Measurements from ENCODE around the gene SMYD4. TPM values are rescaled to one million over a fixed set of nuclear protein-coding genes. Genes with fewer than 3 reads are reported as not detected.

SMYD4 gene
- total and polyA plus RNA-seq, 2 experiments from 2014 or later, result 17.0 to 21.9 TPM

DNA sequence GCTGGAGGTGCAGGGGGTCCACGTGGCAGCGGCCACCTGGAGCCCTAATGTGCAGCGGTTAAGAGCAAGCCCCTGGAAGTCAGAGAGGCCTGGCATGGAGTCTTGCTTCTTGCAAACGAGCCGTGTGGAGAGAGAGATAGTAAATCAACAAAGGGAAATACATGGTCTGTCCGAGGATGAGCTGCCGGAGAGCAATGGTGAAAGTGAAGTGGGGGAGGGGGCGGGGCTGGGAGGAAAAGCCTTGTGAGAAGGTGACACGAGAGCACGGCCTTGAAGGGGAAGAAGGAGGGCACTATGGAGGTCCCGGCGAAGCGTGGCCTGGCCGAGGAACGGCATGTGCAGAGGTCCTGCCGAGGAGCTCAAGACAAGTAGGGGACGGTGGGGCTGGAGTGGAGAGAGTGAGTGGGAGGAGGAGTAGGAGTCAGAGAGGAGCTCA, 73.9 kb downstream of the SMYD4 start (continued):
- TF ChIP-seq, protein P1, sequence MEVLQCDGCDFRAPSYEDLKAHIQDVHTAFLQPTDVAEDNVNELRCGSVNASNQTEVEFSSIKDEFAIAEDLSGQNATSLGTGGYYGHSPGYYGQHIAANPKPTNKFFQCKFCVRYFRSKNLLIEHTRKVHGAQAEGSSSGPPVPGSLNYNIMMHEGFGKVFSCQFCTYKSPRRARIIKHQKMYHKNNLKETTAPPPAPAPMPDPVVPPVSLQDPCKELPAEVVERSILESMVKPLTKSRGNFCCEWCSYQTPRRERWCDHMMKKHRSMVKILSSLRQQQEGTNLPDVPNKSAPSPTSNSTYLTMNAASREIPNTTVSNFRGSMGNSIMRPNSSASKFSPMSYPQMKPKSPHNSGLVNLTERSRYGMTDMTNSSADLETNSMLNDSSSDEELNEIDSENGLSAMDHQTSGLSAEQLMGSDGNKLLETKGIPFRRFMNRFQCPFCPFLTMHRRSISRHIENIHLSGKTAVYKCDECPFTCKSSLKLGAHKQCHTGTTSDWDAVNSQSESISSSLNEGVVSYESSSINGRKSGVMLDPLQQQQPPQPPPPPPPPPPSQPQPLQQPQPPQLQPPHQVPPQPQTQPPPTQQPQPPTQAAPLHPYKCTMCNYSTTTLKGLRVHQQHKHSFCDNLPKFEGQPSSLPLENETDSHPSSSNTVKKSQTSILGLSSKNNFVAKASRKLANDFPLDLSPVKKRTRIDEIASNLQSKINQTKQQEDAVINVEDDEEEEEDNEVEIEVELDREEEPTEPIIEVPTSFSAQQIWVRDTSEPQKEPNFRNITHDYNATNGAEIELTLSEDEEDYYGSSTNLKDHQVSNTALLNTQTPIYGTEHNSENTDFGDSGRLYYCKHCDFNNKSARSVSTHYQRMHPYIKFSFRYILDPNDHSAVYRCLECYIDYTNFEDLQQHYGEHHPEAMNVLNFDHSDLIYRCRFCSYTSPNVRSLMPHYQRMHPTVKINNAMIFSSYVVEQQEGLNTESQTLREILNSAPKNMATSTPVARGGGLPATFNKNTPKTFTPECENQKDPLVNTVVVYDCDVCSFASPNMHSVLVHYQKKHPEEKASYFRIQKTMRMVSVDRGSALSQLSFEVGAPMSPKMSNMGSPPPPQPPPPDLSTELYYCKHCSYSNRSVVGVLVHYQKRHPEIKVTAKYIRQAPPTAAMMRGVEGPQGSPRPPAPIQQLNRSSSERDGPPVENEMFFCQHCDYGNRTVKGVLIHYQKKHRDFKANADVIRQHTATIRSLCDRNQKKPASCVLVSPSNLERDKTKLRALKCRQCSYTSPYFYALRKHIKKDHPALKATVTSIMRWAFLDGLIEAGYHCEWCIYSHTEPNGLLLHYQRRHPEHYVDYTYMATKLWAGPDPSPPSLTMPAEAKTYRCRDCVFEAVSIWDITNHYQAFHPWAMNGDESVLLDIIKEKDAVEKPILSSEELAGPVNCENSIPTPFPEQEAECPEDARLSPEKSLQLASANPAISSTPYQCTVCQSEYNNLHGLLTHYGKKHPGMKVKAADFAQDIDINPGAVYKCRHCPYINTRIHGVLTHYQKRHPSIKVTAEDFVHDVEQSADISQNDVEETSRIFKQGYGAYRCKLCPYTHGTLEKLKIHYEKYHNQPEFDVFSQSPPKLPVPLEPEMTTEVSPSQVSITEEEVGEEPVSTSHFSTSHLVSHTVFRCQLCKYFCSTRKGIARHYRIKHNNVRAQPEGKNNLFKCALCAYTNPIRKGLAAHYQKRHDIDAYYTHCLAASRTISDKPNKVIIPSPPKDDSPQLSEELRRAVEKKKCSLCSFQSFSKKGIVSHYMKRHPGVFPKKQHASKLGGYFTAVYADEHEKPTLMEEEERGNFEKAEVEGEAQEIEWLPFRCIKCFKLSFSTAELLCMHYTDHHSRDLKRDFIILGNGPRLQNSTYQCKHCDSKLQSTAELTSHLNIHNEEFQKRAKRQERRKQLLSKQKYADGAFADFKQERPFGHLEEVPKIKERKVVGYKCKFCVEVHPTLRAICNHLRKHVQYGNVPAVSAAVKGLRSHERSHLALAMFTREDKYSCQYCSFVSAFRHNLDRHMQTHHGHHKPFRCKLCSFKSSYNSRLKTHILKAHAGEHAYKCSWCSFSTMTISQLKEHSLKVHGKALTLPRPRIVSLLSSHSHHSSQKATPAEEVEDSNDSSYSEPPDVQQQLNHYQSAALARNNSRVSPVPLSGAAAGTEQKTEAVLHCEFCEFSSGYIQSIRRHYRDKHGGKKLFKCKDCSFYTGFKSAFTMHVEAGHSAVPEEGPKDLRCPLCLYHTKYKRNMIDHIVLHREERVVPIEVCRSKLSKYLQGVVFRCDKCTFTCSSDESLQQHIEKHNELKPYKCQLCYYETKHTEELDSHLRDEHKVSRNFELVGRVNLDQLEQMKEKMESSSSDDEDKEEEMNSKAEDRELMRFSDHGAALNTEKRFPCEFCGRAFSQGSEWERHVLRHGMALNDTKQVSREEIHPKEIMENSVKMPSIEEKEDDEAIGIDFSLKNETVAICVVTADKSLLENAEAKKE (CRISPR knock-in tag; IDR thresholded peaks at IDR 0.05), result no peak
- TF ChIP-seq EZH2phosphoT487 (IDR thresholded peaks at IDR 0.05; ENCODE audit: unreplicated experiment) (no peak), CREB1 (CRISPR knock-in tag; IDR thresholded peaks at IDR 0.05; ENCODE audit: low read depth) (no peak), ZNF114 (CRISPR knock-in tag; IDR thresholded peaks at IDR 0.05) (no peak), STAT1 (IDR thresholded peaks at IDR 0.05; ENCODE audit: unreplicated experiment) (no peak)

DNA sequence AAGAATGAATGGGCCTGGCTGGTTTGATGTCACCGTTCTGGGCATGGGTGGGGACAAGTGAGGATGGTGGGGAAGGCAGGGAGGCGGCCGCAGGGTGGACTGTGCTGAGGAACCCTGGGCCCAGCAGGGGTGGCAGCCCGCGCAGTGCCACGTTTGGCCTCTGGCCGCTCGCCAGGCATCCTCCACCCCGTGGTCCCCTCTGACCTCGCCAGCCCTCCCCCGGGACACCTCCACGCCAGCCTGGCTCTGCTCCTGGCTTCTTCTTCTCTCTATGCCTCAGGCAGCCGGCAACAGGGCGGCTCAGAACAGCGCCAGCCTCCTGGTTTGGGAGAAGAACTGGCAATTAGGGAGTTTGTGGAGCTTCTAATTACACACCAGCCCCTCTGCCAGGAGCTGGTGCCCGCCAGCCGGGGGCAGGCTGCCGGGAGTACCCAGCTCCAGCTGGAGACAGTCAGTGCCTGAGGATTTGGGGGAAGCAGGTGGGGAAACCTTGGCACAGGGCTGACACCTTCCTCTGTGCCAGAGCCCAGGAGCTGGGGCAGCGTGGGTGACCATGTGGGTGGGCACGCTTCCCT, 74.4 kb downstream of the SMYD4 start:
- Histone ChIP-seq H3F3A (replicated peaks; ENCODE audit: low read depth) (no peaks in the 10 kb centered on the region), H3K79me2 (replicated peaks; ENCODE audit: insufficient read depth) (no peaks in the 10 kb centered on the region), H3K27ac (ENCODE audit: low read depth) (no peak overlapping the region), H3K36me3 (ENCODE audit: insufficient read depth) (no peaks in the 10 kb centered on the region), H3K9me2 (ENCODE audit: insufficient read depth) (no peaks in the 10 kb centered on the region), H3K27me3 (ENCODE audit: insufficient read depth) (no peaks in the 10 kb centered on the region), H3K4me2 (no peak overlapping the region), H3K4me3 (no peak overlapping the region), H2AFZ (no peak overlapping the region), H3K4me1 (ENCODE audit: insufficient read depth) (peaks cover 6% of the 10 kb centered on the region), H4K20me1 (replicated peaks; ENCODE audit: insufficient read depth) (no peaks in the 10 kb centered on the region)
- no peaks in the 10 kb centered on the region; the same call in 2 of the 3 replicates for H3K9me3 Mint-ChIP-seq
- no peak overlapping the region for H3K4me3 Mint-ChIP-seq
- TF ChIP-seq JUNB (IDR thresholded peaks at IDR 0.05; ENCODE audit: unreplicated experiment) (no peak), CREB1 (CRISPR knock-in tag; IDR thresholded peaks at IDR 0.05; ENCODE audit: low read depth) (no peak), POLR2AphosphoS5 (IDR thresholded peaks at IDR 0.05; ENCODE audit: low read depth) (no peak), ZNF331 (CRISPR knock-in tag; IDR thresholded peaks at IDR 0.05; ENCODE audit: low read depth) (no peak), ZNF114 (CRISPR knock-in tag; IDR thresholded peaks at IDR 0.05) (no peak)
- TF ChIP-seq, protein P2, sequence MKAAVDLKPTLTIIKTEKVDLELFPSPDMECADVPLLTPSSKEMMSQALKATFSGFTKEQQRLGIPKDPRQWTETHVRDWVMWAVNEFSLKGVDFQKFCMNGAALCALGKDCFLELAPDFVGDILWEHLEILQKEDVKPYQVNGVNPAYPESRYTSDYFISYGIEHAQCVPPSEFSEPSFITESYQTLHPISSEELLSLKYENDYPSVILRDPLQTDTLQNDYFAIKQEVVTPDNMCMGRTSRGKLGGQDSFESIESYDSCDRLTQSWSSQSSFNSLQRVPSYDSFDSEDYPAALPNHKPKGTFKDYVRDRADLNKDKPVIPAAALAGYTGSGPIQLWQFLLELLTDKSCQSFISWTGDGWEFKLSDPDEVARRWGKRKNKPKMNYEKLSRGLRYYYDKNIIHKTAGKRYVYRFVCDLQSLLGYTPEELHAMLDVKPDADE (IDR thresholded peaks at IDR 0.05), result no peak
- TF ChIP-seq, protein P3, sequence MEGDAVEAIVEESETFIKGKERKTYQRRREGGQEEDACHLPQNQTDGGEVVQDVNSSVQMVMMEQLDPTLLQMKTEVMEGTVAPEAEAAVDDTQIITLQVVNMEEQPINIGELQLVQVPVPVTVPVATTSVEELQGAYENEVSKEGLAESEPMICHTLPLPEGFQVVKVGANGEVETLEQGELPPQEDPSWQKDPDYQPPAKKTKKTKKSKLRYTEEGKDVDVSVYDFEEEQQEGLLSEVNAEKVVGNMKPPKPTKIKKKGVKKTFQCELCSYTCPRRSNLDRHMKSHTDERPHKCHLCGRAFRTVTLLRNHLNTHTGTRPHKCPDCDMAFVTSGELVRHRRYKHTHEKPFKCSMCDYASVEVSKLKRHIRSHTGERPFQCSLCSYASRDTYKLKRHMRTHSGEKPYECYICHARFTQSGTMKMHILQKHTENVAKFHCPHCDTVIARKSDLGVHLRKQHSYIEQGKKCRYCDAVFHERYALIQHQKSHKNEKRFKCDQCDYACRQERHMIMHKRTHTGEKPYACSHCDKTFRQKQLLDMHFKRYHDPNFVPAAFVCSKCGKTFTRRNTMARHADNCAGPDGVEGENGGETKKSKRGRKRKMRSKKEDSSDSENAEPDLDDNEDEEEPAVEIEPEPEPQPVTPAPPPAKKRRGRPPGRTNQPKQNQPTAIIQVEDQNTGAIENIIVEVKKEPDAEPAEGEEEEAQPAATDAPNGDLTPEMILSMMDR (conservative IDR thresholded peaks at IDR 0.05; ENCODE audit: low read depth in 2 of 2), result no peak
- no peaks in the 10 kb centered on the region for H3K36me3 Mint-ChIP-seq (ENCODE audit: low read depth)
- H3K4me1 Mint-ChIP-seq, result peaks cover 18% of the 10 kb centered on the region
- H3K27ac Mint-ChIP-seq, result no peak overlapping the region
- H3K27me3 Mint-ChIP-seq (ENCODE audit: insufficient read depth, low read depth, poor library complexity), result peaks cover 8% of the 10 kb centered on the region
- no peak for DNase-seq (ENCODE audit: low spot score)
- ATAC-seq, result no peak
